Measurements from ENCODE around the gene RASAL2. TPM values are rescaled to one million over a fixed set of nuclear protein-coding genes. Genes with fewer than 3 reads are reported as not detected.

RASAL2 gene
- total RNA-seq, 1 experiment from 2014 or later: 36.8 TPM

DNA sequence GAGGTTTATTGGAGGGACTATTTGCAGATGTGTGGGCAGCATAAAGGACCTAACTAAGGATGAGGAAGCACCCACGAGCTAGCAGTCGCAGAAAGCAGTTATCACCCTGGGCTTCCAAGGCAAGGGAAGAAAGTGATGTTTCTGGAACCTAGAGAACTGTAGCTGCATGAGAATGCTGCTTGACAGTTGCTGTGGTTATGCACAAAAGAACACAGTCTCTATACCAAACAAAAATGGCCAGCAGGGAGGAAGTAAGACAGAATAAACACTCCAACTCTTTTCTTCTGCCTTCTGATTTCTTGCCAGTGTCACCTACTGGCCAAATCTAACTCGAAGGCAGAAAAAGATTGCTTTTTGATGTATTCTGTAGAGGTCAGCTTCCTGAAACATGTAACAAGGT lies 190.2 kb downstream of the RASAL2 start:
- Histone ChIP-seq H3K36me3 (ENCODE audit: control insufficient read depth, insufficient read depth, low read length) (no peaks in the 10 kb centered on the region), H3K4me3 (ENCODE audit: low read depth, low read length) (no peak overlapping the region), H3K9me3 (no peaks in the 10 kb centered on the region), H3K4me1 (0 out of 2 replicates have a peak, but pooled peaks cover 2% of the 10 kb centered on the region), H3K27me3 (replicated peaks; ENCODE audit: control insufficient read depth, insufficient read depth, low read length) (no peaks in the 10 kb centered on the region)
- Mint-ChIP-seq H3K27me3 (ENCODE audit: insufficient read depth, unreplicated experiment) (no peaks in the 10 kb centered on the region), H3K9me3 (ENCODE audit: unreplicated experiment) (no peaks in the 10 kb centered on the region), H3K4me3 (ENCODE audit: unreplicated experiment) (no peak overlapping the region), H3K36me3 (ENCODE audit: insufficient read depth, unreplicated experiment) (peaks cover 13% of the 10 kb centered on the region), H3K27ac (ENCODE audit: unreplicated experiment) (no peak overlapping the region), H3K4me1 (ENCODE audit: low read depth, unreplicated experiment) (peaks cover 11% of the 10 kb centered on the region)
- ChIA-PET CTCF (no interaction called here), POLR2A (no interaction called here)
- no peak for DNase-seq
- intact Hi-C loops (cut with micrococcal nuclease; ENCODE audit: unreplicated experiment): loop anchor here (5.0 kb wide), 1 partner anchor 192 kb away; the partner anchor contains the start of gene RASAL2
- BruUV-seq (replicated peaks): no TSS peak
- TF ChIP-seq, protein P1, sequence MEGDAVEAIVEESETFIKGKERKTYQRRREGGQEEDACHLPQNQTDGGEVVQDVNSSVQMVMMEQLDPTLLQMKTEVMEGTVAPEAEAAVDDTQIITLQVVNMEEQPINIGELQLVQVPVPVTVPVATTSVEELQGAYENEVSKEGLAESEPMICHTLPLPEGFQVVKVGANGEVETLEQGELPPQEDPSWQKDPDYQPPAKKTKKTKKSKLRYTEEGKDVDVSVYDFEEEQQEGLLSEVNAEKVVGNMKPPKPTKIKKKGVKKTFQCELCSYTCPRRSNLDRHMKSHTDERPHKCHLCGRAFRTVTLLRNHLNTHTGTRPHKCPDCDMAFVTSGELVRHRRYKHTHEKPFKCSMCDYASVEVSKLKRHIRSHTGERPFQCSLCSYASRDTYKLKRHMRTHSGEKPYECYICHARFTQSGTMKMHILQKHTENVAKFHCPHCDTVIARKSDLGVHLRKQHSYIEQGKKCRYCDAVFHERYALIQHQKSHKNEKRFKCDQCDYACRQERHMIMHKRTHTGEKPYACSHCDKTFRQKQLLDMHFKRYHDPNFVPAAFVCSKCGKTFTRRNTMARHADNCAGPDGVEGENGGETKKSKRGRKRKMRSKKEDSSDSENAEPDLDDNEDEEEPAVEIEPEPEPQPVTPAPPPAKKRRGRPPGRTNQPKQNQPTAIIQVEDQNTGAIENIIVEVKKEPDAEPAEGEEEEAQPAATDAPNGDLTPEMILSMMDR (IDR thresholded peaks at IDR 0.05; ENCODE audit: insufficient read depth in 1 of 2, low read depth in 1 of 2, low read length in 1 of 2, severe bottlenecking in 1 of 2, unreplicated experiment in 1 of 2): no peak

DNA sequence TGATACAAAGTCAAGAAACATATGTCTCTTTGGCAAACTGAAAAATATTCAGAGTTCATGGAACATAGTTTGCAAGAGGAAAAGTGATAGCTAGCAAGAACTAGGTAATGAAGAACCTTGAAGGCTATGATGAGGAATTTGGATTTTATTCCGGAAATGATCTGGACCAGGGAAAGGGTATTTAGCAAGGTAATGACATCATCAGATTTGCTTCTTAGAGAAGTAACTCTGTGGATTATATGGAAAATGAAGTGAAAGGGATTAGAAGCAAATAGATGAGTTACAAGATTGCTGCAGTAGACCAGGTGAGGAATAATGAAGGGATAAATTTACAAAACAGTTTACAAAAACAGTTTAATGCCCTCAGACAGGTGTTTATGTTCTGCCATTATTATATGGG lies 197.3 kb downstream of the RASAL2 start:
- DNase-seq: no peak
- Mint-ChIP-seq H3K36me3 (ENCODE audit: insufficient read depth, unreplicated experiment) (peaks cover 10% of the 10 kb centered on the region), H3K27me3 (ENCODE audit: insufficient read depth, unreplicated experiment) (no peaks in the 10 kb centered on the region), H3K9me3 (ENCODE audit: unreplicated experiment) (no peaks in the 10 kb centered on the region), H3K27ac (ENCODE audit: unreplicated experiment) (no peak overlapping the region), H3K4me1 (ENCODE audit: low read depth, unreplicated experiment) (peaks cover 17% of the 10 kb centered on the region), H3K4me3 (ENCODE audit: unreplicated experiment) (no peak overlapping the region)
- Histone ChIP-seq H3K36me3 (ENCODE audit: control insufficient read depth, insufficient read depth, low read length) (no peaks in the 10 kb centered on the region), H3K4me1 (peaks cover 19% of the 10 kb centered on the region), H3K9me3 (no peaks in the 10 kb centered on the region), H3K4me3 (ENCODE audit: low read depth, low read length) (no peak overlapping the region), H3K27me3 (replicated peaks; ENCODE audit: control insufficient read depth, insufficient read depth, low read length) (no peaks in the 10 kb centered on the region)
- BruUV-seq (replicated peaks): no TSS peak
- CTCF ChIA-PET: no interaction called here
- TF ChIP-seq, protein P1 (IDR thresholded peaks at IDR 0.05; ENCODE audit: insufficient read depth in 1 of 2, low read depth in 1 of 2, low read length in 1 of 2, severe bottlenecking in 1 of 2, unreplicated experiment in 1 of 2): no peak
- POLR2A ChIA-PET: no interaction called here
- intact Hi-C loops (cut with micrococcal nuclease; ENCODE audit: unreplicated experiment): no loop called here

DNA sequence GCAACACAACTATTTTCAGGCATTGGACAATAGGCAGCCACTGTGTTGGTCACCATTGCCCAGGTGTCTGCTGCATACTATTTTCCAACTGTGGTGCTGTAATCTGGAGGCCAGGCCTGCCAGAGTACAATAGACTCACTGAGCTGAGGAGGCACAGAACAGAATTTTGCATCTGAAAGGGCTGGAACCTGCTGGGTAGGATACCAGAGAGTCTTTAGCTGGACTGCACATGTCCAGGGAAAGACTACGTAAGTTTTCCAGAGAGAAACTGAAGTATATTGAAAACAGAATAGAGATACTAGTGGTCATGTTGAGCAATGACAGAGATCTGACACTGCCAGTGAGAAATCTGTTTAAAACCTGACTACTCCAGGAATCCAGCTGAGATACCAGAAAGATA lies 200.8 kb downstream of the RASAL2 start:
- DNase-seq: peak in 1 of 2 experiments; percentile 17
- ChIA-PET CTCF (interaction anchor here (1.2 kb wide), 1 partner anchor 16 kb away, joined by 3 read pairs; no protein-coding TSS in a partner anchor), POLR2A (no interaction called here)
- H3K4me3 Mint-ChIP-seq (ENCODE audit: unreplicated experiment): no peak overlapping the region
- Histone ChIP-seq H3K36me3 (ENCODE audit: control insufficient read depth, insufficient read depth, low read length) (no peaks in the 10 kb centered on the region), H3K4me1 (peaks cover 19% of the 10 kb centered on the region), H3K4me3 (ENCODE audit: low read depth, low read length) (no peak overlapping the region), H3K27me3 (replicated peaks; ENCODE audit: control insufficient read depth, insufficient read depth, low read length) (no peaks in the 10 kb centered on the region), H3K9me3 (no peaks in the 10 kb centered on the region)
- no peaks in the 10 kb centered on the region for H3K9me3 Mint-ChIP-seq (ENCODE audit: unreplicated experiment)
- H3K27ac Mint-ChIP-seq (ENCODE audit: unreplicated experiment): no peak overlapping the region
- intact Hi-C loops (cut with micrococcal nuclease; ENCODE audit: unreplicated experiment): no loop called here
- peaks cover 17% of the 10 kb centered on the region for H3K4me1 Mint-ChIP-seq (ENCODE audit: low read depth, unreplicated experiment)
- peaks cover 5% of the 10 kb centered on the region for H3K36me3 Mint-ChIP-seq (ENCODE audit: insufficient read depth, unreplicated experiment)
- TF ChIP-seq, protein P1 (IDR thresholded peaks at IDR 0.05; ENCODE audit: insufficient read depth in 1 of 2, low read depth in 1 of 2, low read length in 1 of 2, severe bottlenecking in 1 of 2, unreplicated experiment in 1 of 2): peak in 1 of 2 experiments; percentile 29
- BruUV-seq (replicated peaks): no TSS peak
- no peaks in the 10 kb centered on the region for H3K27me3 Mint-ChIP-seq (ENCODE audit: insufficient read depth, unreplicated experiment)
